AML-193 (cell line): ENCODE measurements around the gene RPL18A.
"Not testable (repeated sequence)": the region's sequence is repeated elsewhere in the genome, so short reads cannot be mapped to it uniquely, and the experiment has no call there.

Experiments
- DNase-seq, 2 experiments: peaks; one replicate each; lab custom pipeline; 2025; lab: John Stamatoyannopoulos, UW

RPL18A gene

DNA sequence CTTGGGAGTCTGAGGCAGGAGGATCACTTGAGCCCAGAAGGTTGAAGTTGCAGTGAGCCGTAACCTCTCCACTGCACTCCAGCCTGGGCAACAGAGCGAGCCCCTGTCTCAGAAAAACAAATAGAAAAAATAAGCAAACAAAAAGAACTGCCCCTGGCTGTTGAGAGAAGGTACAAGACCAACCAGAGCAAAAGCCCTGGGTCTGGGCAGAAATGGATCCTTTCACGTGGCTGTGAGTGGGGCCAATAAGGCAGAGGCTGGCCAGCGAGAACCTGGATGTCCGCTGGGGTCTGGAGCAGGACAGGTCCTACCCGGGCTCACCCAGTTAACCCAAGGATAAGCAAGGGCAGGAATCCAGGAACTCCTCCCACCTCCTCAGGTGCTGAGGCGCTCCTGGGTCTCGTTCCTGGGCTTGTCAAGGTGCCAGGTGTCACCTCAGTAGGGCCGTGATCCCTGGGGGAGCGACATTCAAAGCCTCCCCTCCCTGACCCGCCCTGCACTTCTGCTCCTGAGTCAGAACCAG is 7.3 kb downstream of the RPL18A start:
- no peak for DNase-seq

- DNase-seq = no peak
These were observed 9.0 kb downstream of the RPL18A start for GRCh38 chr19:17868669-17869068.

DNA sequence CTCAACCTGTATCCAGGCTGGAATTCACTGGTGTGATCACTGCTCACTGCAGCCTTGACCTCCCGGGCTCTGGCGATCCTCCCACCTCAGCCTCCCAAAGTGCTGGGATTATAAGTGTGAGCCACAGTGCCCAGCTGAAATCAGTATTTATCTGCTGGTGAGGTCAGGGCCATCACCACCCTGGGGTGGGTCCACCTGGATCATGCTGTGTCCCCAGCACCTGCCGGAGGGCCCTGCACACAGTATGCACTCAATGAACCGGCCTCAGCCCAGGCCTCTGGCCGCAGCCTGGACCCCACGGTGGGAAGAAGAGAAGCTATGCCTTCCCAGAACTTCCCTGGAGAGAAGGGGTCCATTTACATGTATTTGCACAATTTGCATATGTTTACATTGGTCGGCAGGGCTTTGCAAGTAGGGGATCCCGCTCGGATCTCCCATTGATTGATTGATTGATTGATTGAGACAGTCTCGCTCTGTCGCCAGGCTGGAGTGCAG is 9.5 kb downstream of the RPL18A start:
- no peak for DNase-seq

- no peak for DNase-seq
These were observed 11.5 kb downstream of the RPL18A start for GRCh38 chr19:17871032-17871877.

DNA sequence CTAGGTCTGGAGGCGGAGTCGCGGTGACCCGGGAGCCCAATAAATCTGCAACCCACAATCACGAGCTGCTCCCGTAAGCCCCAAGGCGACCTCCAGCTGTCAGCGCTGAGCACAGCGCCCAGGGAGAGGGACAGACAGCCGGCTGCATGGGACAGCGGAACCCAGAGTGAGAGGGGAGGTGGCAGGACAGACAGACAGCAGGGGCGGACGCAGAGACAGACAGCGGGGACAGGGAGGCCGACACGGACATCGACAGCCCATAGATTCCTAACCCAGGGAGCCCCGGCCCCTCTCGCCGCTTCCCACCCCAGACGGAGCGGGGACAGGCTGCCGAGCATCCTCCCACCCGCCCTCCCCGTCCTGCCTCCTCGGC is 12.2 kb downstream of the RPL18A start, which contains the start of gene SLC5A5:
TSS of gene SLC5A5 (plus strand) at position 68 of the 373 bp plus-strand sequence. CDS start 375 bp downstream, outside the sequence.
- no peak for DNase-seq

DNA sequence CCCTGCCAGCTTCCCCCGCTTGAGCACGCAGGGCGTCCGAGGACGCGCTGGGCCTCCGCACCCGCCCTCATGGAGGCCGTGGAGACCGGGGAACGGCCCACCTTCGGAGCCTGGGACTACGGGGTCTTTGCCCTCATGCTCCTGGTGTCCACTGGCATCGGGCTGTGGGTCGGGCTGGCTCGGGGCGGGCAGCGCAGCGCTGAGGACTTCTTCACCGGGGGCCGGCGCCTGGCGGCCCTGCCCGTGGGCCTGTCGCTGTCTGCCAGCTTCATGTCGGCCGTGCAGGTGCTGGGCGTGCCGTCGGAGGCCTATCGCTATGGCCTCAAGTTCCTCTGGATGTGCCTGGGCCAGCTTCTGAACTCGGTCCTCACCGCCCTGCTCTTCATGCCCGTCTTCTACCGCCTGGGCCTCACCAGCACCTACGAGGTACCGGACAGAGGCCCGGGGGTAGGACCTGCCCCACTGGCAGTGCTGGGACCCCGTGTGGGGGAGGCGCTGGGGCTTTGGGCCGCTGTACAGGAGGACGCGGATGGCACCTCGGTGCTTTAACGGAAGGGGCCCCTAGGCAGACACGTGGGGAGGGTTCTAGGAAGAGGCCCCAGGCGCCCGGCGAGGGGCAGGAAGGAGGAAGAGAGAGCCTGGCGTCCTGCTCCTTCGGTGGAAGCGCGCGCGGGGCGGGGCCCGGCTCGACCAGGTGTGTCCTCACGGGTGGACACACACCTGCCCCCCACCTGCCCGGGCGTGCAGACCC is 12.7 kb downstream of the RPL18A start:
- no peak for DNase-seq

DNA sequence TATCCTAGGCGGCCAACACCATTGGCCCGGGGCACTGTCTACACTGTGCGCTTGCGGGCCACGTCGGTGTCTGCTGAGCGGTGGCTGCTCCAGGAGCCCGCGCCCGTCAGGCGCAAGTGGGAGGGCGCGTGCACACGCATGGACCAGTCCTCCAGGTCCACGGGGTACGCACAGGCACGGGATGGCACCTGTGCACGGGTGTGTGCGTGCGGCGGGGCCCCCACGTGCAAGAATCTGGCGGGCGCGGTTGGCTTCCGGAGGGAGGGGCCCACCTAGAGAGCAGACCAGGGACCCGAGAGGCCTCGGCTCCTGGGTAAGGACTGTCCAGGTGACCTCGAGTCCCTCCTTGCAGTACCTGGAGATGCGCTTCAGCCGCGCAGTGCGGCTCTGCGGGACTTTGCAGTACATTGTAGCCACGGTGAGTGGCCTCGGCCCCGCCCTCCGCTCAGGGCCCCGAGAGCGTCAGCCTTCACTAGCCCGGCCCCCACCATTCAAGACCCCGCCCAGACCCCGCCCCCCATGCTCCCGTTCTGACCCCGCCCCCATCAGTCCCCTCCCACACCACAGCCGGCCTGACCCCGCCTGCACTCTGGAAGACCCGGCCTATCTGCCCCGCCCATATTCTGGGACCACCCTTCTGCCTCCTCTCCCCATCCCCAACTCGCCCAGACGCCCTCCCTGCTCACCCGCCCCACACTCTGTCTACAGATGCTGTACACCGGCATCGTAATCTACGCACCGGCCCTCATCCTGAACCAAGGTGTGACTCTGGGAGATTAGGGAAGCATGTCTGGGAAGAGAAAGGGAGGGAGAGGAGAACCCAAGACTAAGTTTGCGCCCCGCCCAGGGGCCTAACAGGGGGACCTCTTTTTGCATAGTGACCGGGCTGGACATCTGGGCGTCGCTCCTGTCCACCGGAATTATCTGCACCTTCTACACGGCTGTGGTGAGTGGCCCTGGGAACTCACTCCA is 14.4 kb downstream of the RPL18A start:
- DNase-seq = no peak

DNA sequence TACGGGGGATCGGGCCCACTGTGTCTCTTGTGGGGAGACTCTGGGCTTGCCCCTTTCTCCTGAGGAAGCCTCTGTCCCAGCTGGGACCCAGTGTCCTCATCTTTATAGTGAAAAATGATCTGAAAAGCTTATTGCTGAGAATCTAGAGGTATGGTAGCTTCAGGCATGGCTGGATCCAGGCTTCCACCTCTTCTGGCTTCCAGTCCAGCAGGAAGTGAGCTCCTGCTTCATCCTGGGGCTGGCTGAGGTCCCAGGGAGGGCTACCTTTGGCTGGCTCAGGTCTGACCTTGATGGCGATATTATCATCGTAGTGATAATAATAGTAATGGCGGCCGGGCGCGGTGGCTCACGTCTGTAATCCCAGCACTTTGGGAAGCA is 15.0 kb downstream of the RPL18A start:
- DNase-seq = no peak

DNA sequence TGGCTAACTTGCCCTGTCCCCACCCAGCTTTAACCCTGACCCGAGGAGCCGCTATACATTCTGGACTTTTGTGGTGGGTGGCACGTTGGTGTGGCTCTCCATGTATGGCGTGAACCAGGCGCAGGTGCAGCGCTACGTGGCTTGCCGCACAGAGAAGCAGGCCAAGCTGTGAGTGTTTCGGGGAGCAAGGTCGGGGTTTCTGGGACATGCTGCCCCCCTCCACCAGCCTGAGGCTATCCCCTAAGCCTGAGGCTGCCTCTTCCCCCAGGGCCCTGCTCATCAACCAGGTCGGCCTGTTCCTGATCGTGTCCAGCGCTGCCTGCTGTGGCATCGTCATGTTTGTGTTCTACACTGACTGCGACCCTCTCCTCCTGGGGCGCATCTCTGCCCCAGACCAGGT is 18.0 kb downstream of the RPL18A start:
- no peak for DNase-seq

- no peak for DNase-seq
These were observed 19.8 kb downstream of the RPL18A start for GRCh38 chr19:17879466-17879865.

- no peak for DNase-seq
These were observed 22.0 kb downstream of the RPL18A start for GRCh38 chr19:17881701-17882100.

- no peak for DNase-seq
These were observed 24.1 kb downstream of the RPL18A start for GRCh38 chr19:17883627-17884410.

GRCh38 chr19:17886515-17886914 is 26.8 kb downstream of the RPL18A start:
- no peak for DNase-seq

GRCh38 chr19:17887221-17887620 is 27.5 kb downstream of the RPL18A start:
- not testable (repeated sequence) for DNase-seq

DNA sequence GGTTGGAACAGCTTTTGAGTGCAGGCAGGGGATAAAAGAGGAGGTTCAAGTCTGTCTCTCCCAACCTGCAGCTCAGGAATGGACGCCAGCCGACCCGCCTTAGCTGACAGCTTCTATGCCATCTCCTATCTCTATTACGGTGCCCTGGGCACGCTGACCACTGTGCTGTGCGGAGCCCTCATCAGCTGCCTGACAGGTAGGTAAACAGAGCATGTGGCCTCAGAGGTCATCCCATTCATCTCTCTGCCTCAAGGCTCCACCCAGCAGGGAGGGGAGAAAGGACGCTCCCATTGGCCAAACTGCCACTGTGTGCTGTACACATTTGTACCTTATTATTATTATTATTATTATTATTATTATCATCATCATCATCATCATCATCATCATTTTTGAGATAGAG is 28.6 kb downstream of the RPL18A start:
- DNase-seq = no peak

- DNase-seq = peak; percentile 4 to 8
These were observed 30.0 kb downstream of the RPL18A start for GRCh38 chr19:17889609-17890214.

DNA sequence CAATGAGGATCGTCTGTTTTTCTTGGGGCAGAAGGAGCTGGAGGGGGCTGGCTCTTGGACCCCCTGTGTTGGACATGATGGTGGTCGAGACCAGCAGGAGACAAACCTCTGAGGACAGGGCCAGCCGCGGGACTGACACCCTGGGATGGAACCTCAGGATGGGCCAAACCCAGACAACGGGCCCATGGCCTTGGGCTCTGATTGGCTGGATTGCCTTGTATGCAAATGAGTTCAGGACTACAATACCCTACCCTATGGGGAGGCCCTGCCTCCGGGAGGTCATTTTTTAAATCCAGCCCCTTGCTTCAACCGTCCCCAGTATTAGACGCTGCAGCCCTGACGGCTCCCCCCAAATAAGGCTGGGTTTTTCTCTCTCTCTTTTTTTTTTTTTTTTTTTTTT is 34.1 kb downstream of the RPL18A start:
- no peak for DNase-seq

- no peak for DNase-seq
These were observed 43.0 kb downstream of the RPL18A start for GRCh38 chr19:17902701-17903100.

- no peak for DNase-seq
These were observed 48.5 kb downstream of the RPL18A start for GRCh38 chr19:17908244-17908643.

GRCh38 chr19:17909003-17909732 is 49.5 kb downstream of the RPL18A start:
- DNase-seq = no peak
